HG03442 (cell line): ENCODE data around the gene MGAT4B.

Source experiments
- ATAC-seq: cut with Tn5 transposase; IDR thresholded peaks from one replicate; pipeline ENCODE4 v1.9.1; 2021; ENCODE audit warnings: mild to moderate bottlenecking, moderate library complexity; ENCODE audit not compliant: unreplicated experiment

MGAT4B gene

DNA sequence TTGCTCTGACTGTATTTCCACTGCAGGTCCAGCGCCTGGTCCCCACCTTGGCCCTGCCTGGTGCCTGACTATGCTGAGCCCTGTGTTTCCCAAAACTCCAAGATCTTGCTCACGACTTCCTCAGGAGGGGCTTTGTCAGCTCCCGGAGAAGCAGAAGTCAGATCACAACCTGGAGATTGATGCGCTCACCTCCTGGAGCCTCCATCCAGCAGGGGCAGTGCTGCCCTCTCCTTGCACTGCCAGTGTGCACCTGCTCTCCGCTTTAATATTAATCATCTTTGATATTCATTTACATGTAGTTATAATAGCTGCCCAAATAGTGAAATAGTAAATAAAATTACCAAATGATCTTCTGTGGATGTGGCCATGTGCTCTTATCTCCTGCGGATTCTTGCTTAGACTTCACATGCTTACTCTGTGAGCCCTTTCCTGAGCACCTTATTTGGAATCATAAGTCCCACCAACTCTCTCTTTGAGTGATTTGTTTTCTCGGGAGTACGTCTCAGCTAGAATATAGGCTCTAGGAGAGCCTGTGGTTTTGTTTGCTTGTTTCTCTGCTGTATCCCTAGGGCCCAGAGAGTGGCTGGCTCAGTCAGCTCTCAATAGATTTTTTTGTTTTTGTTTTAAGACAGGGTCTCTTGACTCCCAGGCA is 56.7 kb downstream of the MGAT4B start:
- no peak for ATAC-seq

DNA sequence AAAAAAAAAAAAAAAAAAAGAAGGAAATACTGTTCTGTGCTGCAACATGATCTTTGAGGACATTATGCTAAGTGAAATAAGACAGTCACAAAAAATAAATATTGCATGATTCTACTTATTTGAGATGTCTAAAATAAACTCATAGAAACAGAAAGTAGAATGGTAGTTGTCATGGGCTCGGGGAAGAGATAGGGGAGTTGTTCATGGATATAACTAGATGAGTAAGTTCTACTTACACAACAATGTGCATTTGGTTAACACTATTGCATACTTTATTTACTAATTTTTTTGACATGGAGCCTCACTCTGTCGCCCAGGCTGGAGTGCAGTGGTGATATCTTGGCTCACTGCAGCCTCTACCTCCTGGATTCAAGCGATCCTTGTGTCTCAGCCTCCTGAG is 58.9 kb downstream of the MGAT4B start:
- ATAC-seq, result no peak
